Esophagus squamous epithelium (tissue), 5 donors: ENCODE measurements around the gene KCNJ9. TPM values are rescaled to one million over a fixed set of nuclear protein-coding genes. Genes with fewer than 3 reads are reported as not detected.

Experiments used
- DNase-seq: peaks from one replicate; lab custom pipeline; 2025; lab: John Stamatoyannopoulos, UW
- H3K27ac ChIP-seq, 4 donors: fragments of 200-600 bp; sonication (generic); one replicate each; pipeline ENCODE4 v1.5.1; 2016 to 2019; ENCODE audit warnings: mild to moderate bottlenecking in 1 of 4
- H3K27me3 ChIP-seq, 4 donors: fragments of 200-600 bp; sonication (generic); 1 replicate in 3 of 4; 2 replicates in 1 of 4; pipeline versions ENCODE4 v1.5.1 to v1.6.0; 2017 to 2021; ENCODE audit warnings: antibody characterized with exemption in 1 of 4
- H3K36me3 ChIP-seq, 3 donors: fragments of 200-600 bp; sonication (generic); one replicate each; pipeline ENCODE4 v1.5.1; 2016 to 2019
- H3K4me1 ChIP-seq, 3 donors: fragments of 200-600 bp; sonication (generic); one replicate each; pipeline ENCODE4 v1.5.1; 2017 to 2019
- H3K4me3 ChIP-seq, 4 donors: fragments of 200-600 bp; sonication (generic); 1 replicate in 3 of 4; 2 replicates in 1 of 4; pipeline ENCODE4 v1.5.1; 2016 to 2019; ENCODE audit warnings: mild to moderate bottlenecking in 2 of 4, moderate library complexity in 1 of 4
- H3K9me3 ChIP-seq, 3 donors: fragments of 200-600 bp; sonication (generic); one replicate each; pipeline ENCODE4 v1.5.1; 2016 to 2019
- CTCF ChIP-seq, 6 experiments: fragments of 450-650 bp in 4 of 6; fragments of 200-600 bp in 2 of 6; sonication (generic) in 2 of 6; IDR thresholded peaks; one replicate each; pipeline ENCODE4 v1.5.1; 2016 to 2019; ENCODE audit warnings: antibody characterized with exemption in 6 of 6, mild to moderate bottlenecking in 4 of 6, moderate library complexity in 4 of 6
- POLR2A ChIP-seq, 4 donors: fragments of 450-650 bp; IDR thresholded peaks; one replicate each; pipeline ENCODE4 v1.6.1; 2017; ENCODE audit warnings: antibody characterized with exemption in 4 of 4, mild to moderate bottlenecking in 4 of 4, moderate library complexity in 3 of 4
- WGBS, 2 donors: methylation state at CpG; one replicate each; pipeline ENCODE4 v1.1.5; 2018; 5-methylcytosine and 5-hydroxymethylcytosine counted together
- intact Hi-C: fragments of 100-400 bp; cut with DNase I; formaldehyde crosslinking; loops from one replicate; pipeline ENCODE4 v1.15.0; 2022
- total RNA-seq, 4 donors: library from RNA; depleted of rRNA; stranded (reverse); fragments of >200 nt; gene quantifications; one replicate each; pipeline ENCODE4 v1.1.0, GENCODE V29; 2016
- donor health status: DM: yes; HTN: yes; CAD: no.

The KCNJ9 gene
- total RNA-seq, 4 donors from 2014 or later, result not detected

DNA sequence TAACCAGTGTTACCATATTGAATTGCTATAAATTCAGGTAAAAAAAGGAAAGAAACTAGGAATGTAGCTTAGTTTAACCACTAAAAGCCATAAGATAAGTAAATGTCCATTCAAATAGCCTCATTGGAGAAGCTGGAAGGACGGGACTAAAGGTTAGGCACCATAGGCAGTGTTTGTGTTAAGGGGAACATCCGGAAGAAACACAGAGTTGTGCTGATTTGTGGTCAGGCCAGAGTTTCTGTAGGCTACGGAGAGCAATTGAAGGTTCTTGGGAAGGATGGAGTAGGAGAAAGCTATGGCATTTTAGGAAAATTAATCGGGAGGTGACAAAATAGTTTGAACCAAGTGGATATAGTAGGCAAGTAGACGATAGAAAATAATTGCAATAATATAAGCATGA, 10.0 kb upstream of the KCNJ9 start:
- Histone ChIP-seq H3K27ac (no peak overlapping the region), H3K4me1 (peaks cover 6 to 16% (median 9%) of the 10 kb centered on the region in 3 donors), H3K36me3 (no peaks in the 10 kb centered on the region), H3K27me3 (peaks cover 0 to 67% (median 0%) of the 10 kb centered on the region in 4 donors), H3K9me3 (no peaks in the 10 kb centered on the region), H3K4me3 (no peak overlapping the region)
- intact Hi-C loops, result no loop called here
- WGBS, 2 donors, result 84 to 87% methylated on average over 5 of the region's 5 CpGs
- no peak for TF ChIP-seq CTCF (IDR thresholded peaks at IDR 0.05)
- no peak for TF ChIP-seq POLR2A (IDR thresholded peaks at IDR 0.05)
- DNase-seq, result no peak

DNA sequence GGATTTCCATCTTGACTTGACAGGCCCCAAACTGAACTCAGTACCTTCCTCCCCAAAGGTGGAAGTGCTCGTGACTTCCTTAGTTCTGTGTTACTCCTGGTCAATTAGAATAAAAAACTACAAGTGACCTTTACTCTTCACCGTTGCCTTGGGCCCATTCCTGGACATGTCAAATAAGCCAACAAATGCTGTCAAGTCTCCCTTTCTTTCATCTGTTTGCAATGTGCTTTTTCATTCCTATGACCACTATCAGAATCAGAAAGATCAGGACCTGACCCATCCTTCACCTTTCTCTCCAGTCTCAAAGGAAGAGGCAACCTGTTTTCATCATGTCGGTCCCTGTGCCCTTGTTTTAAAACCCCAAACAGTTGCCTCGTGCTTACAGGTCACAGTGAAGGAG, 6.5 kb upstream of the KCNJ9 start:
- intact Hi-C loops, result no loop called here
- no peak for TF ChIP-seq CTCF (IDR thresholded peaks at IDR 0.05)
- no peak for TF ChIP-seq POLR2A (IDR thresholded peaks at IDR 0.05)
- H3K9me3 ChIP-seq, result no peaks in the 10 kb centered on the region
- no peak overlapping the region for H3K4me3 ChIP-seq
- peaks cover 6 to 12% (median 6%) of the 10 kb centered on the region in 3 donors for H3K4me1 ChIP-seq
- H3K36me3 ChIP-seq, result no peaks in the 10 kb centered on the region
- H3K27me3 ChIP-seq, result peaks cover 0 to 73% (median 0%) of the 10 kb centered on the region in 4 donors
- no peak overlapping the region for H3K27ac ChIP-seq
- DNase-seq, result no peak
- WGBS, 2 donors, result 59 to 66% methylated on average over 3 to 4 of the region's 4 CpGs

GRCh38 chr1:160075836-160076235, 5.5 kb upstream of the KCNJ9 start:
- Histone ChIP-seq H3K27me3 (peaks cover 0 to 73% (median 3%) of the 10 kb centered on the region in 4 donors), H3K27ac (no peak overlapping the region), H3K36me3 (no peaks in the 10 kb centered on the region), H3K4me1 (peaks cover 0 to 2% (median 1%) of the 10 kb centered on the region in 3 donors), H3K9me3 (no peaks in the 10 kb centered on the region), H3K4me3 (no peak overlapping the region)
- WGBS, 2 donors, result 46 to 58% methylated on average over 2 of the region's 2 CpGs
- DNase-seq, result no peak
- TF ChIP-seq CTCF (IDR thresholded peaks at IDR 0.05) (no peak), POLR2A (IDR thresholded peaks at IDR 0.05) (no peak)
- intact Hi-C loops, result no loop called here

- DNase-seq, result no peak
- no peaks in the 10 kb centered on the region for H3K36me3 ChIP-seq
- WGBS, 2 donors, result 79 to 82% methylated on average over 3 of the region's 3 CpGs
- H3K9me3 ChIP-seq, result no peaks in the 10 kb centered on the region
- peaks cover 0 to 73% (median 4%) of the 10 kb centered on the region in 4 donors for H3K27me3 ChIP-seq
- H3K4me1 ChIP-seq, result no peaks in the 10 kb centered on the region
- no peak overlapping the region for H3K27ac ChIP-seq
- no peak overlapping the region for H3K4me3 ChIP-seq
- intact Hi-C loops, result no loop called here
- no peak for TF ChIP-seq CTCF (IDR thresholded peaks at IDR 0.05)
- no peak for TF ChIP-seq POLR2A (IDR thresholded peaks at IDR 0.05)
Observed at GRCh38 chr1:160076295-160076694, 5.0 kb upstream of the KCNJ9 start.

DNA sequence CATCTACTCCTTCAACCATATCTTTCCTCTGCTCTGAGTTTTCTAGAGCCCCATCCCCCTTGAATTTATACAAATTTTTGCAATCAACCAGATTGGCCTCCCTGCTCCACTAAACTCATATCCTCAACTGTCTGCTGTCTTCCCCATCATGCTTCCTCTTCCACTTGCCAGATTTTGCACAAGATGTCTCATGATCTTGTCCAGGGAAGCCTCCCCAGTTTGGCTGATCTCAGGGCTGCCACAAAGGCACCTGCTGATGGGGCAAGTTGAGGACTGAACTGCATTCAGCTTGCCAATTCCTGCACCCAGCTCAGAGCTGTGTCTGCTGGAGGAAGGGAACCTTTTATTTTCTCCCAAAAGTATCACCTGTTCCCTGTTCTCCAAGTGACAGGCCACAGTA, 3.9 kb upstream of the KCNJ9 start:
- intact Hi-C loops, result no loop called here
- Histone ChIP-seq H3K36me3 (no peaks in the 10 kb centered on the region), H3K4me1 (no peaks in the 10 kb centered on the region), H3K9me3 (no peaks in the 10 kb centered on the region), H3K27me3 (peaks cover 0 to 73% (median 7%) of the 10 kb centered on the region in 4 donors), H3K4me3 (no peak overlapping the region), H3K27ac (no peak overlapping the region)
- no peak for TF ChIP-seq POLR2A (IDR thresholded peaks at IDR 0.05)
- no peak for TF ChIP-seq CTCF (IDR thresholded peaks at IDR 0.05)
- DNase-seq, result no peak
